Measurements from ENCODE around the gene UGT1A4.

- TF ChIP-seq EZH2 (IDR thresholded peaks at IDR 0.05; ENCODE audit: borderline replicate concordance, low read depth, low read length, severe bottlenecking) (no peak), POLR2A (IDR thresholded peaks at IDR 0.05; ENCODE audit: low read depth, low read length) (no peak), MYC (IDR thresholded peaks at IDR 0.05; ENCODE audit: low read depth, low read length) (no peak)
- TF ChIP-seq, protein P1, sequence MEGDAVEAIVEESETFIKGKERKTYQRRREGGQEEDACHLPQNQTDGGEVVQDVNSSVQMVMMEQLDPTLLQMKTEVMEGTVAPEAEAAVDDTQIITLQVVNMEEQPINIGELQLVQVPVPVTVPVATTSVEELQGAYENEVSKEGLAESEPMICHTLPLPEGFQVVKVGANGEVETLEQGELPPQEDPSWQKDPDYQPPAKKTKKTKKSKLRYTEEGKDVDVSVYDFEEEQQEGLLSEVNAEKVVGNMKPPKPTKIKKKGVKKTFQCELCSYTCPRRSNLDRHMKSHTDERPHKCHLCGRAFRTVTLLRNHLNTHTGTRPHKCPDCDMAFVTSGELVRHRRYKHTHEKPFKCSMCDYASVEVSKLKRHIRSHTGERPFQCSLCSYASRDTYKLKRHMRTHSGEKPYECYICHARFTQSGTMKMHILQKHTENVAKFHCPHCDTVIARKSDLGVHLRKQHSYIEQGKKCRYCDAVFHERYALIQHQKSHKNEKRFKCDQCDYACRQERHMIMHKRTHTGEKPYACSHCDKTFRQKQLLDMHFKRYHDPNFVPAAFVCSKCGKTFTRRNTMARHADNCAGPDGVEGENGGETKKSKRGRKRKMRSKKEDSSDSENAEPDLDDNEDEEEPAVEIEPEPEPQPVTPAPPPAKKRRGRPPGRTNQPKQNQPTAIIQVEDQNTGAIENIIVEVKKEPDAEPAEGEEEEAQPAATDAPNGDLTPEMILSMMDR (IDR thresholded peaks at IDR 0.05; ENCODE audit: extremely low read depth in 1 of 2, insufficient read depth in 1 of 2, low read depth in 1 of 2, low read length in 2 of 2) = no peak
These were observed 9.6 kb upstream of the UGT1A4 start for GRCh38 chr2:233708942-233709341.

All from endothelial cell of umbilical vein (primary cell).